Suprapubic skin (tissue), 4 donors: ENCODE data around the gene MORN5.

Experiments
- EP300 ChIP-seq: sonication (generic); formaldehyde crosslinking; IDR thresholded peaks from one replicate; pipeline ENCODE4 v1.6.1; 2017; ENCODE audit warnings: antibody characterized with exemption
- POLR2A ChIP-seq, 2 donors: fragments of 450-650 bp; IDR thresholded peaks; one replicate each; pipeline ENCODE4 v1.6.1; 2017; ENCODE audit warnings: antibody characterized with exemption in 2 of 2, mild to moderate bottlenecking in 2 of 2, moderate library complexity in 2 of 2
- POLR2AphosphoS5 ChIP-seq, 3 donors: sonication (generic); formaldehyde crosslinking; IDR thresholded peaks; one replicate each; pipeline ENCODE4 v1.6.1; 2017; ENCODE audit warnings: antibody characterized with exemption in 3 of 3
- TF ChIP-seq, protein P1 (sequence below), 2 donors: fragments of 200-600 bp in 1 of 2; fragments of 450-650 bp in 1 of 2; sonication (generic) in 1 of 2; IDR thresholded peaks; one replicate each; pipeline ENCODE4 v1.5.1; 2016 to 2019; ENCODE audit warnings: antibody characterized with exemption in 2 of 2, mild to moderate bottlenecking in 1 of 2, moderate library complexity in 1 of 2

DNA sequence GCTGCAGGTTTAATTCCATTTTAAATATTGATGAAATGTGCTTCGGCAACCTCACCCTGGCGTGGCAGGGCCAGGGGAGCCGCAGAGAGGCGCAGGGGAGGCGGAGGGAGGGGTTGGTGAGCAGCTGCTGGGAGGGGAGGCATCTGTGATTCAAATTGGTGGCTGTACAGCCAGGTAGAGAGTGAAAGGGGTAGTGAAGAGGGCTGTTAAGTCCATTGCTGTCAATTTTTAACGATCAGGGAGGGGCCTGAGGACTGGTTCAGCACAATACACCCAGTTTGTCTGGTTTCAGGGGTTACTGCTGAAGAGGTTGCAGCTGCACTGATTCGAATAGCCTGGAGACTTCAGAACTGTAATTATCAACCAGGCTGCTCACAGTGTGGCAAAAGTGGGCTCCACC, 37.7 kb downstream of the MORN5 start:
- TF ChIP-seq, protein P1, sequence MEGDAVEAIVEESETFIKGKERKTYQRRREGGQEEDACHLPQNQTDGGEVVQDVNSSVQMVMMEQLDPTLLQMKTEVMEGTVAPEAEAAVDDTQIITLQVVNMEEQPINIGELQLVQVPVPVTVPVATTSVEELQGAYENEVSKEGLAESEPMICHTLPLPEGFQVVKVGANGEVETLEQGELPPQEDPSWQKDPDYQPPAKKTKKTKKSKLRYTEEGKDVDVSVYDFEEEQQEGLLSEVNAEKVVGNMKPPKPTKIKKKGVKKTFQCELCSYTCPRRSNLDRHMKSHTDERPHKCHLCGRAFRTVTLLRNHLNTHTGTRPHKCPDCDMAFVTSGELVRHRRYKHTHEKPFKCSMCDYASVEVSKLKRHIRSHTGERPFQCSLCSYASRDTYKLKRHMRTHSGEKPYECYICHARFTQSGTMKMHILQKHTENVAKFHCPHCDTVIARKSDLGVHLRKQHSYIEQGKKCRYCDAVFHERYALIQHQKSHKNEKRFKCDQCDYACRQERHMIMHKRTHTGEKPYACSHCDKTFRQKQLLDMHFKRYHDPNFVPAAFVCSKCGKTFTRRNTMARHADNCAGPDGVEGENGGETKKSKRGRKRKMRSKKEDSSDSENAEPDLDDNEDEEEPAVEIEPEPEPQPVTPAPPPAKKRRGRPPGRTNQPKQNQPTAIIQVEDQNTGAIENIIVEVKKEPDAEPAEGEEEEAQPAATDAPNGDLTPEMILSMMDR (IDR thresholded peaks at IDR 0.05): no peak
- TF ChIP-seq POLR2AphosphoS5 (IDR thresholded peaks at IDR 0.05): no peak
- no peak for TF ChIP-seq POLR2A (IDR thresholded peaks at IDR 0.05)
- TF ChIP-seq EP300: no peak
